ENCODE data around the gene KRT31.

DNA sequence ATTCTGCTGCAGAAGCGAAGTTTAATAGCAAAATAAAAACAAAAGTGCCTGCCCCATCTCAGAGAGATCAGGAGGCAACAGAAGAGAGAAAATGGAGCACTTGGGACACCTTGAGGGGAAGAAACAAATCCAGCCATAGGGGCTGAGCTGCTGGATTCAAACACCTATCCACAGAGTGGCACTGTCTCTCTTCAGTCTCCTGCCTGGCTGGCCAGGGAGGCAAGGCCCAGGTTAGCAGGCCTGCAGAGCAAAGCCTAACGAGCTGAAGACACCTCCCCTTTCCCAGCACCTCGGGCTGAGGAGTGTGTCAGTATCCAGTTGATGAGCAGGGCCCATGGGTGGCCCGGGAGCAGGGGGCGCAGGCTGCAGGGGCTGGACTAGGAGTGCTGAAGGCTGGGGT lies 8.8 kb upstream of the KRT31 start:
- TF ChIP-seq, protein P1, sequence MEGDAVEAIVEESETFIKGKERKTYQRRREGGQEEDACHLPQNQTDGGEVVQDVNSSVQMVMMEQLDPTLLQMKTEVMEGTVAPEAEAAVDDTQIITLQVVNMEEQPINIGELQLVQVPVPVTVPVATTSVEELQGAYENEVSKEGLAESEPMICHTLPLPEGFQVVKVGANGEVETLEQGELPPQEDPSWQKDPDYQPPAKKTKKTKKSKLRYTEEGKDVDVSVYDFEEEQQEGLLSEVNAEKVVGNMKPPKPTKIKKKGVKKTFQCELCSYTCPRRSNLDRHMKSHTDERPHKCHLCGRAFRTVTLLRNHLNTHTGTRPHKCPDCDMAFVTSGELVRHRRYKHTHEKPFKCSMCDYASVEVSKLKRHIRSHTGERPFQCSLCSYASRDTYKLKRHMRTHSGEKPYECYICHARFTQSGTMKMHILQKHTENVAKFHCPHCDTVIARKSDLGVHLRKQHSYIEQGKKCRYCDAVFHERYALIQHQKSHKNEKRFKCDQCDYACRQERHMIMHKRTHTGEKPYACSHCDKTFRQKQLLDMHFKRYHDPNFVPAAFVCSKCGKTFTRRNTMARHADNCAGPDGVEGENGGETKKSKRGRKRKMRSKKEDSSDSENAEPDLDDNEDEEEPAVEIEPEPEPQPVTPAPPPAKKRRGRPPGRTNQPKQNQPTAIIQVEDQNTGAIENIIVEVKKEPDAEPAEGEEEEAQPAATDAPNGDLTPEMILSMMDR (IDR thresholded peaks at IDR 0.05; ENCODE audit: borderline replicate concordance, extremely low read depth, low read length, poor library complexity, severe bottlenecking), result no peak
- TF ChIP-seq EZH2 (IDR thresholded peaks at IDR 0.05; ENCODE audit: borderline replicate concordance, low read depth, low read length, severe bottlenecking), result no peak
